HL-60 (cell line): Measurements from ENCODE around the gene PGLYRP2.
A peak's percentile ranks its signal among the peaks of the same experiment; 100 is the strongest.

ENCODE experiments used
- DNase-seq, 2 experiments: peaks; one replicate each; pipeline ENCODE4 v3.0.0-alpha.2; 2010 to 2020; ENCODE audit warnings: low read depth in 1 of 2, low spot score in 1 of 2
- H3K27ac ChIP-seq: fragments of 250-450 bp; sonication (Bioruptor Pico); replicated peaks from 2 replicates; pipeline ENCODE4 v1.5.1; 2020; ENCODE audit warnings: mild to moderate bottlenecking, moderate library complexity
- H3K27me3 ChIP-seq: fragments of 250-450 bp; sonication (Bioruptor Pico); 2 replicates; pipeline ENCODE4 v1.5.1; 2021; ENCODE audit warnings: mild to moderate bottlenecking, moderate library complexity; ENCODE audit not compliant: insufficient read depth, poor library complexity, severe bottlenecking
- H3K4me3 ChIP-seq: replicated peaks from 2 replicates; pipeline ENCODE4 v1.5.1; 2011; ENCODE audit warnings: mild to moderate bottlenecking, control low read depth, low read length; ENCODE audit not compliant: insufficient read depth
- GABPA ChIP-seq: IDR thresholded peaks from 2 replicates; pipeline ENCODE4 v1.6.1; 2012; ENCODE audit warnings: low read depth
- POLR2AphosphoS5 ChIP-seq: IDR thresholded peaks from 2 replicates; pipeline ENCODE4 v1.6.1; 2012; ENCODE audit warnings: low read depth
- SPI1 ChIP-seq: IDR thresholded peaks from 2 replicates; pipeline ENCODE4 v1.6.1; 2012; ENCODE audit warnings: low read depth, mild to moderate bottlenecking, borderline replicate concordance
- TF ChIP-seq, protein P1 (sequence below): IDR thresholded peaks from 2 replicates; pipeline ENCODE4 v1.6.1; 2012; ENCODE audit warnings: low read depth; ENCODE audit not compliant: insufficient replicate concordance
- TF ChIP-seq, protein P2 (sequence below): IDR thresholded peaks from one replicate; pipeline ENCODE4 v1.5.1; 2011; ENCODE audit warnings: low read length, control low read depth, inconsistent platforms; ENCODE audit not compliant: insufficient read depth

PGLYRP2 gene

DNA sequence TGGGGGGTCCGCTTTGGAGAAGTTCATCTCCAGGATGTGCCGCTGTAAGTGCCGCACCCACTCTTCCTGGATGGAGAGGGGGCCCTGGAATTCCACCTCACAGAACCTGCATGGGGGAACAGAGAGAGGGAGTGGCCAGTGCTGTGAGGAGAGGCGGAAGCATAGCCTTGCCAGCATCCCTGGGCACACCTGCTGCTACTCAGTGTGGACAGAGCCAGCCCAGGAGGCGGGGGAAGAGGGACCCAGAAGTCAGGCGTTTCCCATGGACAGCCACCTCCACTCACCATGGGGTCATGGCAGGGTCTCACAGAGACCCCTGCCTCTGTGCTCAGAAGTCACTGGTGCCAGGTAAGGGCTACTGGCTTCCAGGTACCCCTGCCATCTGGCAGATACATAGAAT is 56.2 kb downstream of the PGLYRP2 start:
- DNase-seq, result no peak
- TF ChIP-seq, protein P1, sequence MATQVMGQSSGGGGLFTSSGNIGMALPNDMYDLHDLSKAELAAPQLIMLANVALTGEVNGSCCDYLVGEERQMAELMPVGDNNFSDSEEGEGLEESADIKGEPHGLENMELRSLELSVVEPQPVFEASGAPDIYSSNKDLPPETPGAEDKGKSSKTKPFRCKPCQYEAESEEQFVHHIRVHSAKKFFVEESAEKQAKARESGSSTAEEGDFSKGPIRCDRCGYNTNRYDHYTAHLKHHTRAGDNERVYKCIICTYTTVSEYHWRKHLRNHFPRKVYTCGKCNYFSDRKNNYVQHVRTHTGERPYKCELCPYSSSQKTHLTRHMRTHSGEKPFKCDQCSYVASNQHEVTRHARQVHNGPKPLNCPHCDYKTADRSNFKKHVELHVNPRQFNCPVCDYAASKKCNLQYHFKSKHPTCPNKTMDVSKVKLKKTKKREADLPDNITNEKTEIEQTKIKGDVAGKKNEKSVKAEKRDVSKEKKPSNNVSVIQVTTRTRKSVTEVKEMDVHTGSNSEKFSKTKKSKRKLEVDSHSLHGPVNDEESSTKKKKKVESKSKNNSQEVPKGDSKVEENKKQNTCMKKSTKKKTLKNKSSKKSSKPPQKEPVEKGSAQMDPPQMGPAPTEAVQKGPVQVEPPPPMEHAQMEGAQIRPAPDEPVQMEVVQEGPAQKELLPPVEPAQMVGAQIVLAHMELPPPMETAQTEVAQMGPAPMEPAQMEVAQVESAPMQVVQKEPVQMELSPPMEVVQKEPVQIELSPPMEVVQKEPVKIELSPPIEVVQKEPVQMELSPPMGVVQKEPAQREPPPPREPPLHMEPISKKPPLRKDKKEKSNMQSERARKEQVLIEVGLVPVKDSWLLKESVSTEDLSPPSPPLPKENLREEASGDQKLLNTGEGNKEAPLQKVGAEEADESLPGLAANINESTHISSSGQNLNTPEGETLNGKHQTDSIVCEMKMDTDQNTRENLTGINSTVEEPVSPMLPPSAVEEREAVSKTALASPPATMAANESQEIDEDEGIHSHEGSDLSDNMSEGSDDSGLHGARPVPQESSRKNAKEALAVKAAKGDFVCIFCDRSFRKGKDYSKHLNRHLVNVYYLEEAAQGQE, result no peak
- TF ChIP-seq, protein P2, sequence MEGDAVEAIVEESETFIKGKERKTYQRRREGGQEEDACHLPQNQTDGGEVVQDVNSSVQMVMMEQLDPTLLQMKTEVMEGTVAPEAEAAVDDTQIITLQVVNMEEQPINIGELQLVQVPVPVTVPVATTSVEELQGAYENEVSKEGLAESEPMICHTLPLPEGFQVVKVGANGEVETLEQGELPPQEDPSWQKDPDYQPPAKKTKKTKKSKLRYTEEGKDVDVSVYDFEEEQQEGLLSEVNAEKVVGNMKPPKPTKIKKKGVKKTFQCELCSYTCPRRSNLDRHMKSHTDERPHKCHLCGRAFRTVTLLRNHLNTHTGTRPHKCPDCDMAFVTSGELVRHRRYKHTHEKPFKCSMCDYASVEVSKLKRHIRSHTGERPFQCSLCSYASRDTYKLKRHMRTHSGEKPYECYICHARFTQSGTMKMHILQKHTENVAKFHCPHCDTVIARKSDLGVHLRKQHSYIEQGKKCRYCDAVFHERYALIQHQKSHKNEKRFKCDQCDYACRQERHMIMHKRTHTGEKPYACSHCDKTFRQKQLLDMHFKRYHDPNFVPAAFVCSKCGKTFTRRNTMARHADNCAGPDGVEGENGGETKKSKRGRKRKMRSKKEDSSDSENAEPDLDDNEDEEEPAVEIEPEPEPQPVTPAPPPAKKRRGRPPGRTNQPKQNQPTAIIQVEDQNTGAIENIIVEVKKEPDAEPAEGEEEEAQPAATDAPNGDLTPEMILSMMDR, result no peak
- TF ChIP-seq SPI1, result no peak
- TF ChIP-seq POLR2AphosphoS5, result no peak
- no peak for TF ChIP-seq GABPA
- no peak overlapping the region for H3K4me3 ChIP-seq
- H3K27ac ChIP-seq, result no peak overlapping the region
- H3K27me3 ChIP-seq, result no peaks in the 10 kb centered on the region

DNA sequence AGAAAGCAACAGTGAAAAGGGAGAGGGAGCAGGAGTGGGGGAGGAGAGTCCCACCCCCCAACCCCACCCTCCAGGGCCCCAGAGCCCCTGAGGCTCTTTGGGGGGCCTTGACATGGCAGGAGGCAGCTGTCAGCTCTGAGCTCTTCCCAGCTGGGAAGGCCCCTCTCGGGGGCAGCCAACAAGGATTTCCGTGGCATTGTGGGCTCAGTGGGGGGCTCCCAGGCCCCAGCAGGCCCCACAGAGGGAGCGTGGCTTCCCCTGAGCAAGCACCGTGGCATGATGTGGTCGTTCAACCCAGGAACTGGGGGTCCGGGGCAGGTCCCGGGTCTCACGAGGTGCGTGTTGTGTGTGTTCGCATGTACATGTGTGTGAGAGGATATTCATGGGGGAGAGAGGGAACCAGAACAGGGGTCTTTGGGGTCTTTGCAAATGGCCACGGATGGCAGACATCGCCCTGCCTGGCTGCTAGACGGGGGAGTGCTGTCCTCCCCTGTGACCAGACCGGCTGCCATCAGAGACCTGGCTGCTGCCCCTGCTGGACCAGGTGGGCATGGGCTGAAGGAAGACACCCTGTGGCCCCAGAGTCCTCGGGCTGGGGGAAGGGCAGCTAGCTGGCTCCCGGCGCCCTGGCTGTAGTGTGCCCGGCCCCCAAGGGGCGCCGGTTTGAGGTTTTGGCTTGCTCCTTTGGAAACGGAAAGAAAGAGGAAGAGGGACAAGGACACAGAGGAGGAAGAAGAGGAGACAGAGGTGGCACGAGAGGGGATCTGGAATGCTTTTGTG is 56.8 kb downstream of the PGLYRP2 start:
- TF ChIP-seq SPI1, result peak; percentile 7; the same call in 1 of the 2 replicates
- TF ChIP-seq, protein P1, result no peak
- TF ChIP-seq GABPA, result no peak
- TF ChIP-seq, protein P2, result no peak
- no peak for TF ChIP-seq POLR2AphosphoS5
- Histone ChIP-seq H3K27ac (no peak overlapping the region), H3K4me3 (no peak overlapping the region), H3K27me3 (no peaks in the 10 kb centered on the region)
- no peak for DNase-seq

DNA sequence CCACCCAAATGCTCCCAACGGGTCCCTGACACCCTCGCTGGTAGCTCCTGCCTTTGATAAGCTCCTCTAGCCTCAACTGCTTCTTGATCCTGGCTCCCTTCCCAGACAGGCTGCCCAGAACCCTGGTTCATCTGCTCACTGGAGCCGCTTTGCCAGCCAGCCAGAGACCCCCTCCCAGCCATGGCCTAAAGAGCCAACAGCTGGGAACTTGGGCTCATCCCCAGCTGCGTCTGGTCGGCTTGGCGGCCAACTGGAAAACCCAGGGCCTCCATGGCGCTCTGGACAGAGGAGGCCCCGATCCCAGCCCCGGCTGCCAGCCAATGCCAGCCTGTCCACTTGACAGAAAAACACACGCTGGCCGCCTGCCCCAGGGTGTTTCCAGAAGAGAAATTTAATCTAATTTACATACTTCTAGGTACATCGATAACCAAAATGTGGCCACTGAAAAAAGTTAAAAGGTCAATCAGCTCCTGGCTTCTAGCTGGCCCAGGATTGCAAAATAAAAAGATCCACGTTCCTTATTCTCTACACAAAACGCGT is 57.5 kb downstream of the PGLYRP2 start:
- Histone ChIP-seq H3K27me3 (no peaks in the 10 kb centered on the region), H3K27ac (no peak overlapping the region), H3K4me3 (no peak overlapping the region)
- TF ChIP-seq, protein P1, result no peak
- no peak for DNase-seq
